ENCODE measurements around the gene HSD17B4. TPM values are rescaled to one million over a fixed set of nuclear protein-coding genes. Genes with fewer than 3 reads are reported as not detected.
"Not testable (repeated sequence)": the region's sequence is repeated elsewhere in the genome, so short reads cannot be mapped to it uniquely, and the experiment has no call there.

HSD17B4 gene
- total RNA-seq, 1 donor from 2014 or later: 142 TPM

DNA sequence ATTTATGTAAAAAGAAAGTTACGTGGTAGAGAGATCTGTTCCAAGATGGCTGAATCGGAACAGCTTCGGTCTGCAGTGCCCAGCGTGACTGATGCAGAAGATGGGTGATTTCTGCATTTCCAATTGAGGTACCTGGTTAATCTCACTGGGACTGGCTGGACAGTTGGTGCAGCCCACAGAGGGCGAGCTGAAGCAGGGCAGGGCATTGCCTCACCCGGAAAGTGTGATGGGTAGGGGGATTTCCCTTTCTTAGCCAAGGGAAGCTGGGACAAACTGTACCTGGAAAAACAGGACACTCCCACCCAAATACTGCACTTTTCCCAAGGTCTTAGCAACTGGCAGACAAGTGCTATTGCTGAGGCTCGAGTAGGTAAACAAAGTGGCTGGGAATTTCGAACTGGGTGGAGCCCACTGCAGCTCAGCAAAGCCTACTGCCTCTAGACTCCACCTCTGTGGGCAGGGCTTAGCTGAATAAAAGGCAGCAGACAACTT is 13.1 kb upstream of the HSD17B4 start:
- H3K4me3 ChIP-seq (ENCODE audit: low read depth, low read length): no peak overlapping the region
- no peak for DNase-seq (ENCODE audit: low read depth)
- TF ChIP-seq CTCF (conservative IDR thresholded peaks at IDR 0.05; ENCODE audit: low read depth, low read length): no peak

DNA sequence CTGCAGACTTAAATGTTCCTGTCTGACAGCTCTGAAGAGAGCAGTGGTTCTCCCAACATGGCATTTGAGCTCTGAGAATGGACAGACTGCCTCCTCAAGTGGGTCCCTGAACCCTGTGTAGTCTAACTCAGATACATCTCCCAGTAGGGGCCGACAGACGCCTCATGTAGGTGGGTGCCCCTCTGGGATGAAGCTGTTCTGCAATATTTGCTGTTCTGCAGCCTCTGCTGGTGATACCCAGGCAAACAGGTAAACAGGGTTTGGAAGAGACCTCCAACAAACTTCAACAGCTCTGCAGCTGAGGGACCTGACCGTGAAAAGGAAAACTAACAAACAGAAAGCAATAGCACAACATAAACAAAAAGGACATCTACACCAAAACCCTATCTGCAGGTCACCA is 12.7 kb upstream of the HSD17B4 start:
- not testable (repeated sequence) for H3K4me3 ChIP-seq (ENCODE audit: low read depth, low read length); DNase-seq (ENCODE audit: low read depth)

DNA sequence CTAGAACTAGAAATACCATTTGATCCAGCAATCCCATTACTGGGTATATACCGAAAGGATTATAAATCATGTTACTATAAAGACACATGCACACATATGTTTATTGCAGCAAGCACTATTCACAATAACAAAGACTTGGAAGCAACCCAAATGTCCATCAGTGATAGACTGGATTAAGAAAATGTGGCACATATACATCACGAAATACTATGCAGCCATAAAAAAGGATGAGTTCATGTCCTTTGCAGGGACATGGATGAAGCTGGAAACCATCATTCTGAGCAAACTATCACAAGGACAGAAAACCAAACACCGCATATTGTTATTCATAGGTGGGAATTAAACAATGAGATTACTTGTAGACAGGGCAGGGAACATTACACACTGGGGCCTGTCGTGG is 7.7 kb upstream of the HSD17B4 start:
- not testable (repeated sequence) for H3K4me3 ChIP-seq (ENCODE audit: low read depth, low read length); DNase-seq (ENCODE audit: low read depth)

- no peak for DNase-seq (ENCODE audit: low read depth)
- H3K4me3 ChIP-seq (ENCODE audit: low read depth, low read length): no peak overlapping the region
- TF ChIP-seq CTCF (conservative IDR thresholded peaks at IDR 0.05; ENCODE audit: low read depth, low read length): no peak
These were observed 6.8 kb upstream of the HSD17B4 start for GRCh38 chr5:119445544-119445943.

- TF ChIP-seq CTCF (conservative IDR thresholded peaks at IDR 0.05; ENCODE audit: low read depth, low read length): no peak
- no peak overlapping the region for H3K4me3 ChIP-seq (ENCODE audit: low read depth, low read length)
- no peak for DNase-seq (ENCODE audit: low read depth)
These were observed 2.4 kb upstream of the HSD17B4 start for GRCh38 chr5:119449882-119450281.

DNA sequence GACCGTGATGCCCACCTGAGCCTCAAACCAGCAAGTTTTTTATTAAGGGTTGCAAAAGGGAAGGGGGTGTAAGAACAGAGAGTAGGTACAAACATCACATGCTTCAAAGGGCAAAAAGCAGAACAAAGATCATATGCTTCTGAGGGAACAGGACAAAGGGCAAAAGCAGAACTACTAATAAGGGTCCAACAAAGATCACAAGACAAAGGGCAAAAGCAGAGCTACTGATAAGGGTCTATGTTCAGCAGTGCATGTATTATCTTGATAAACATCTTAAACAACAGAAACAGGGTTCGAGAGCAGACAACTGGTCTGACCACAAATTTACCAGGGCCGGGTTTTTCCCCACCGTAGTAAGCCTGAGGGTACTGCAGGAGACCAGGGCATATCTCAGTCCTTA is 1.7 kb upstream of the HSD17B4 start:
- H3K4me3 ChIP-seq (ENCODE audit: low read depth, low read length); DNase-seq (ENCODE audit: low read depth): not testable (repeated sequence)

- H3K4me3 ChIP-seq (ENCODE audit: low read depth, low read length): no peak overlapping the region
- DNase-seq (ENCODE audit: low read depth): no peak
- no peak for TF ChIP-seq CTCF (conservative IDR thresholded peaks at IDR 0.05; ENCODE audit: low read depth, low read length)
These were observed 736 bp upstream of the HSD17B4 start for GRCh38 chr5:119451561-119451960.

DNA sequence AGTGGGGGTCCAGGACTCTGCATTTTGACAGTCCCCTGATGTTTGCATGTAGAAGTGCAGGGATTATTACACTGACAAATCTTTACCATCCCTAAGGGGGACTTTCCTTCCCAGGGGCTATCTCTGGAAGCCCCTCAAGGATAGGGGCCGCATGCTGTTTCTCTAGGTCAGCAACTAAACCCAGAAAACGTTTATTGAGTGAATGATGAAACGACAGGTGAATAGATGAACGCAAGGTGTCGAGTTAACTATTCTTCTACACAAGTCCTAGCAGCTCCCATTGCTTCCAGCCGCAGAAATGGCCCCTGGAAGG is 281 bp upstream of the HSD17B4 start:
- H3K4me3 ChIP-seq (ENCODE audit: low read depth, low read length): peak overlapping the region; percentile 74
- no peak for DNase-seq (ENCODE audit: low read depth)
- TF ChIP-seq CTCF (conservative IDR thresholded peaks at IDR 0.05; ENCODE audit: low read depth, low read length): no peak

GRCh38 chr5:119453040-119453373 is 710 bp downstream of the HSD17B4 start:
- H3K4me3 ChIP-seq (ENCODE audit: low read depth, low read length): peak overlapping the region; percentile 74
- no peak for TF ChIP-seq CTCF (conservative IDR thresholded peaks at IDR 0.05; ENCODE audit: low read depth, low read length)
- DNase-seq (ENCODE audit: low read depth): no peak
